ENCODE results near the gene NFXL1.
"Not testable (repeated sequence)": the region's sequence is repeated elsewhere in the genome, so short reads cannot be mapped to it uniquely, and the experiment has no call there.

The NFXL1 gene

DNA sequence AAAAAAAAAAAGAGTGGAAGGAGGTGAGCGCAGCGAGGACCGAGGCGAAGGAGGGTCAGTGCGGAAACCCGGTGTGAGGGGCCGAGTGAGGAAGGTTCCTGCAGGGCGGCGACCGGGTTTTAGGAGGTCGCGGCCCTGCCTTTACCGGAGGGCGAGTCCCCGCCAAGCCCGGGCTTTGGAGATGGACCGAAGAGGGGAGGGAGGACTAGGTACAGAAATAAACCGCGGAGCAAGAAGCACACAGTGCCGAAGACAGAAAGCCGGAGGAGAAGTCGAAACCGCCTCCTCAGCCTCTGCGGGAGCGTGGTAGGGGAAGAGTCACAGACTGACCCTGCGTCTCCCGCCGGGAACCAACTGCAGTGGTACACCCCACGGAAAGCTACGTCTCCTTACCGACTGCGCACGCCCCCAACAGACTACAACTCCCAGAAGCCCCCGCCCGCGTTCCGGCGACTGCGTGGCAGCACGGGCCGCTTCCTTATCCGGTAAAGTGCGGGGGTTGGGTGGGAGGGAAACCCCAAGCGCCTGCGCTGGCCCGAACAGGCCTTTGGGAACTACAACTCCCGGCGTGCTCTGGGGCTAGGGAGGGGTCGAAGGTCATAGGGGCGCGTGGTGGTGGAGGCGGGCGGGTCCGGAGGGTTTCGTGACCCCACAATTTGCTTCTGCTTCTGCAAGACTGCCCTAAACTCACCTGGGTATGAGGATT is at the start of gene NFXL1:
TSS of gene NFXL1 (minus strand) at position 364 of the 706 bp plus-strand sequence. CDS start 380 bp downstream, outside the sequence.
- DNase-seq, result peak; percentile 91 to 95

DNA sequence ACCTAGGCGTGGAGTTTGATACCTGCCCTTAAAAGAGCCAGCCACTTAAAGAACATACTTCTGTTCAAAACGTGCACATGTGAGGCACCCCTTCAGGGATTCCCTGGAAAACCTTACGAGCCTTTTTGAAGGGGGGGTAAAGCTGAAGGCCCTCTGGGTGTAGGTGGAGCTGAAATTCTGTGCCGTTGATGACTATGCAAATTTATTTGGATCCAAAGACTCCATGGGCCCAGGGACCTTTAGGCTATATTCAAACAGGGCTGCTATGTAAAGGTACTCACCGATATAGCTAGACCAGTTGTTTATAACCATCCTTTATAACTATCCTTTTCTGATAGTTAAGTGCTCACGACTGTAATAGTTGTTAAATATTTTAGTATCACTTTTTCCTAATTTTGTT is 40.3 kb upstream of the NFXL1 start:
- DNase-seq, result no peak

DNA sequence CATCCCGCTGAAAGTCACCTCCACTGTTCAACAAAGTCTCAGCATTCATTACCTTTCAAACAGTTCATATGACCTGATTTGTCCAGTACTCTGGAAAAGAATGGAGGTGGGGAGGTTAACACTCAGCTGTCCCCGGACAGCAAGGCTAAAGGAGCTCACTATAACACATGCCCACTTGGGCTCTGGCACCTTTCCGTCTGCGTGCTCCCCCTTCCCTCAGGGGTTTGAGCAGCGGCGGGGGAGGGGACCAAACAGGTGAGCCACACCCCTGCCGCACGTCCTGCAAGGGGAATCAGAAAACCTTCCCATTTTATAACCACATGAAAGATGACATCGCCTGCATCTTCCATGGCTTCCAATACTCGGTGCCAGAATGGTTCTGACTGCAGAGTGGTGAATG is 39.9 kb upstream of the NFXL1 start:
- DNase-seq, result no peak

GRCh38 chr4:47945930-47946726 is 31.7 kb upstream of the NFXL1 start:
- DNase-seq, result no peak

GRCh38 chr4:47942081-47942819 is 27.9 kb upstream of the NFXL1 start:
- peak; percentile 26 to 37 for DNase-seq

GRCh38 chr4:47939456-47939855 is 25.1 kb upstream of the NFXL1 start:
- DNase-seq, result no peak

DNA sequence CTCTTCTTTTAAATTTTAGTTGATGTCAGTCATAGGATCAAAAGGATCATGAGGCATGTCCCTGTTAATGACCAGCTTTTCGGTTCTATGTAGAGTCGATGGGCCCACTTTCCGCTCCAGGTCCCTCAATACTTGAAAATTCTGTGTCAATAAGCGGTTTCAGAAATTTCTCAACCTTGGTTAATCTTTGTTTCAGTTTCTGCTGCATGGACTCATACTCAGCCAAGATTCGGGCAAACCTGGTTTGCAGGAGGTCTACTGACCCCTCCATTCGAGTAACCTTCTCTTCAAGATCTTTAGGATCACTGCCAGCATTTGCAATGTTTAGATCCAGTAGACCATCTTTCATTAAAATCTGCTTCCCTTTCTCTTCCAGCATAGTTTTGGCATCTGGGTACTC is 22.0 kb upstream of the NFXL1 start:
- no peak for DNase-seq

DNA sequence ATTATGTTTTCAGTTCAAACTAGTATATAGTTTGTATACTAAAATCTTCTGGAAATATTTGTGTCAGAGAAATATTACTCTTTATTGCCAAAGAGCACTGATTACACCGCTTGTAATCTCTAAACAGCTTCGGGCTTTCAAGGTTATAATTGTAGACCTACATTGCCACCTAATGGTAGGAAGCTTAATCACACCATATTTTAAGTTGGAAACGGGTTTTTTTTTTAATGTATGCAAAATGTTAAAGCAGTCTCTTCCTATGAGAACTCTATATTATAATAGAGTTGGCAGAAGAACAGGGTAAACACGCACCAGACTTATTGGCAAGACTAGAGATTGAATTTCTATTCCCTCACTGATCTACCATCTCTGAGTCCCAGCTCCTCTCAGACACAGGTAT is 19.5 kb upstream of the NFXL1 start:
- no peak for DNase-seq

DNA sequence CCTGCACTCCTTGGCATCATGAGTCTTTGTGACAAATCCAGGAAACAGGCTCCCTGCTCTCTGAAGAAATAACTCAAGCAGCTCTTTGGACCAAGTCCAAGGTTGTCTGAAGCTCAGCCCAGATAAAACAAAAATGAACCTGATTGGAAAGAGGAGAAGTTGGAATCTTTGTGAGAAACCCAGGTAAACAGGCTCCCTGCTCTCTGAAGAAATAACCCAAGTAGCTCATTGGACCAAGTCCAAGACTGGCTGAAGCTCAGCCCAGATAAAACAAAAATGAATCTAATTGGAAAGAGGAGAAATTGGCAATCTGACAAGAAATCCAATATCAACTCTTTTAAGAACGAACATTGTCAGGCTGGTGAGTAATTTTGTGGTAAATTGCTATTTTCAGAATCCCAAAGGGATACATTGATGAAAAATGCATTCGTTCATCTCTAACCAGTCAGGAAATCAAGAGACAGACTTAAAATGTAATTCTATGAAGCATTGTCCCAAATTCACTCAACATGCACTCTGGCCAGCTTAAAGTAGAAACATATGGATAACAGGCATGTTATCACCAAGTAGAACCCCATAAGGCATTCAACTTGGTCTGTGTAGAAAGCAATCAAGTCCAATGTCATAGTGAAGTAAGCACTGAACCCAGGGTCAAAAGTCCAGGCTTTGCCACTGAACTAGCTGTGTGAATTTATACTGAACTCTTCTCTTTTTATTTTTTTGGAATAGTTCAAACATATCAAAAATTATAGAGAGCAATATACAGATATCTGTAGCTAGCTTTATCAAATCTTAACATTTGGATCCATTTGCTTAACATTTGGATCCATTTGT is 16.8 kb upstream of the NFXL1 start:
- no peak for DNase-seq

DNA sequence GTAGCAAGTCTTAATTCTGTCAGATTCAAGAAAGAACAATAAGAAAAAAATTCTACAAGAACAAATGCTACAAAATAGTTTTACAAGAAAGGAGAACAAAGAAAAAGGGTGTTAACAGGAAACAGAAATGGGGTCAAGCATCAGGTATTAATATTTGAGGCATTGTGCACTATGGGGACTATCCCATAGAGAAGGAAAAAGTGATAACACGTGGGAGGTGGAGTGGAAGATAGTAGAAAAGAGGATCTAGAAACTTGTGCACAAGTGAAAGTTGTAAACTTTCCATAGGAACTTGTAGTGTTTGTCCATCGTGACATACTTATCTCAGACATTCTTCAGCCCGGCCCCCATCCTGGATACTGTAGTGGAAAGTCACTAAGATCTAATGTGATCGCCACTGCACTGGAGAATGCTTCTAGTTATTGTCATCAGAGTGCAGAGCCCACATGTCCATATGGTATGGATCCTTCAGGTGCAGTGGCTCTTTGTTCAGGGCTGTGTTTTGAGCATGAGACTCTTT is 15.4 kb upstream of the NFXL1 start:
- DNase-seq, result no peak

- peak in 1 of 2 experiments; percentile 17 for DNase-seq
These were observed 12.4 kb upstream of the NFXL1 start for GRCh38 chr4:47926667-47927258.

GRCh38 chr4:47923261-47923608 is 8.9 kb upstream of the NFXL1 start:
- DNase-seq, result not testable (repeated sequence)

- not testable (repeated sequence) for DNase-seq
These were observed 8.3 kb upstream of the NFXL1 start for GRCh38 chr4:47922436-47923260.

DNA sequence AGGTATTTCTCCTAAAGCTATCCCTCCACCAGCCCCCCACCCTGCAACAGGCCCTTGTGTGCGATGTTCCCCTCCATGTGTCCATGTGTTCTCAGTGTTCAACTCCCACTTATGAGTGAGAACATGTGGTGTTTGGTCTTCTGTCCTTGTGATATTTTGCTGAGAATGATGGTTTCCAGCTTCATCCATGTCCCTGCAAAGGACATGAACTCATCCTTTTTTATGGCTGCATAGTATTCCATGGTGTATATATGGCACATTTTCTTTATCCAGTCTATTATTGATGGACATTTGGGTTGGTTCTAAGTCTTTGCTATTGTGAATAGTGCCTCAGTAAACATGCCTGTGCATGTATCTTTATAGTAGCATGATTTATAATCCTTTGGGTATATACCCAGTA is 2.8 kb upstream of the NFXL1 start:
- DNase-seq, result not testable (repeated sequence)

GRCh38 chr4:47915378-47915777 is 995 bp upstream of the NFXL1 start:
- DNase-seq, result no peak

GRCh38 chr4:47914926-47915237 is 499 bp upstream of the NFXL1 start:
- no peak for DNase-seq

- peak in 1 of 2 experiments; percentile 11 for DNase-seq
These were observed 543 bp downstream of the NFXL1 start for GRCh38 chr4:47913861-47914219.

GRCh38 chr4:47913330-47913729 is 1.1 kb downstream of the NFXL1 start:
- no peak for DNase-seq

DNA sequence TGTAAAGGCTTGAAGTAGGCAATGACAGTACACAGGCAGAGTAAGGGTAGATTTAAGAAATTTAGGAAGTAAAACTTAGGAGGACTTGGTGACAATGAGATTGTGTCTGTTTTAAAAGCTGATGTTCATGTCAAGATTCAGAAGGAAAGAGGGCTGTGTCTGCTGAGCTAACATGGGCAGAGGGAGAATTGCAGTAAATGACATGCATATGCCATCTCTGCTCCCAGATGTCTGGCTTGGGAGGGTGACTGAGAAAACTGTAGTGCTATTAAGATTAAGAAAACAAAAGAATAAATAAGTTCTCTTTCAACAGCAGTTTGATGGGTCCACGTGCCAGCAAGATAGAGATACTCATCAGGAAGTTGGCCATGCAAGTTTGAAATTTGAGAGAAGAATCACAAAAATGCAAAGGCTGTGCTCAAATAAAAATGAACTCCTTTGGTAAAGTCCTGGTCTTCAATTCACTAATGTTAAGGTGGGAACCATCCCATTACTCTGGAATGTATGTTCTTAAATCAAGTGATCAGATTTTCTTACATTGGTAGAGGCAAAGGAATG is 7.2 kb downstream of the NFXL1 start:
- no peak for DNase-seq

- no peak for DNase-seq
These were observed 14.7 kb downstream of the NFXL1 start for GRCh38 chr4:47899639-47900038.

DNA sequence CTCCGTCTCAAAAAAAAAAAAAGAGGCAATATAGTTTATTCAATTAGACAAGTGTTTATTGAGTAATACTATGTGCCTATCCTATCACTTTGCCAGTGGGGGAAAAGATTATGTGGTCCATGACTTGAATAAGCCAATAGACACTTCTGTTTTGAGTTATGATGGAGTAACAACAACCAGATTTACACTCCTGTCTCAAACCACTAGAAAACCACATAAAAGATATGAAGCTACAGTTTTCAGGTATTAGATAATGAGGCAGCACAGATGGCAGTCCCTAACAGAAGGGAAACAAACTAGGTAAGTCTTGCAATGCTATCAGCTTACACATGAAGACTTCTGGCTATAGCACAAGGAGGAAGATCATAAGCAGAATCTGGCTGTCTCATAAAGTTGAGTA is 22.5 kb downstream of the NFXL1 start:
- DNase-seq, result no peak
